ENCODE results near the gene NPAS3.

GRCh38 chr14:33545696-33546095 is 607.0 kb downstream of the NPAS3 start:
- no peak for TF ChIP-seq CTCF (conservative IDR thresholded peaks at IDR 0.05; ENCODE audit: low read depth, low read length)
- TF ChIP-seq EZH2 (IDR thresholded peaks at IDR 0.05; ENCODE audit: low read length, unreplicated experiment), result no peak

Measured in PC-3 (cell line).